ENCODE measurements around the gene JUNB.
A peak's percentile ranks its signal among the peaks of the same experiment; 100 is the strongest.

Gene JUNB

DNA sequence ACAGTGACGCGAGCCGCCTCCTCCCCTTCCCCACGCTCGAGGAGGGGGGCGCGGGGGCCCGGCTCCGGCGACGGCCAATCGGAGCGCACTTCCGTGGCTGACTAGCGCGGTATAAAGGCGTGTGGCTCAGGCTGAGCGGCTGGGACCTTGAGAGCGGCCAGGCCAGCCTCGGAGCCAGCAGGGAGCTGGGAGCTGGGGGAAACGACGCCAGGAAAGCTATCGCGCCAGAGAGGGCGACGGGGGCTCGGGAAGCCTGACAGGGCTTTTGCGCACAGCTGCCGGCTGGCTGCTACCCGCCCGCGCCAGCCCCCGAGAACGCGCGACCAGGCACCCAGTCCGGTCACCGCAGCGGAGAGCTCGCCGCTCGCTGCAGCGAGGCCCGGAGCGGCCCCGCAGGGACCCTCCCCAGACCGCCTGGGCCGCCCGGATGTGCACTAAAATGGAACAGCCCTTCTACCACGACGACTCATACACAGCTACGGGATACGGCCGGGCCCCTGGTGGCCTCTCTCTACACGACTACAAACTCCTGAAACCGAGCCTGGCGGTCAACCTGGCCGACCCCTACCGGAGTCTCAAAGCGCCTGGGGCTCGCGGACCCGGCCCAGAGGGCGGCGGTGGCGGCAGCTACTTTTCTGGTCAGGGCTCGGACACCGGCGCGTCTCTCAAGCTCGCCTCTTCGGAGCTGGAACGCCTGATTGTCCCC lies at the start of gene JUNB:
Gene JUNB, plus strand, starts transcription at position 142 of the 706 bp plus-strand sequence. Its CDS starts 286 bp downstream, at position 428.
- DNase-seq (ENCODE audit: extremely low read depth in 1 of 2, low read depth in 1 of 2) = peak; percentile 93 to 94

- DNase-seq (ENCODE audit: extremely low read depth in 1 of 2, low read depth in 1 of 2) = no peak
Observed at GRCh38 chr19:12745166-12745897, 46.0 kb upstream of the JUNB start.

DNA sequence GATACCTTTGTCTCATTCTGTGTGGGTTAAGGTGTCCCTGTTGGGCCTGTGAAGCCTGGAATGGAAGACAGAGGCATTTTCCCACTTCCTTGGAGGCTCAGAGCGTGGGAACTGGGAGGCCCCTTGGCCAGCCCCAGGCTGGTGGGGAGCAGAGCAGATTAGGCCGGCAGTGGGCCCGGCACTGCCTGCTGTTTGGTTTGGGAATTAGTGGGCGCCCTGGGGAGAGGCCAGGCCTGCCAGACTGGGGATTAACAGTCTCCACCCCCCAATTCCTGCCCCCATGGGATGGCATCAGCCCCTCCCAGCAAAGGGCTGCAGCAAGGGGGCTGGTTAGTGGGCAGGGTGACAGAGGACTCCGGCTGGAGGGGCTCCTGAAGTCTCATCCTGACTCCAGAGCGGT lies 42.8 kb upstream of the JUNB start:
- DNase-seq (ENCODE audit: extremely low read depth in 1 of 2, low read depth in 1 of 2) = no peak

- no peak for DNase-seq (ENCODE audit: extremely low read depth in 1 of 2, low read depth in 1 of 2)
Observed at GRCh38 chr19:12749938-12750521, 41.3 kb upstream of the JUNB start.

GRCh38 chr19:12750851-12751250 lies 40.4 kb upstream of the JUNB start:
- DNase-seq (ENCODE audit: extremely low read depth in 1 of 2, low read depth in 1 of 2) = no peak

DNA sequence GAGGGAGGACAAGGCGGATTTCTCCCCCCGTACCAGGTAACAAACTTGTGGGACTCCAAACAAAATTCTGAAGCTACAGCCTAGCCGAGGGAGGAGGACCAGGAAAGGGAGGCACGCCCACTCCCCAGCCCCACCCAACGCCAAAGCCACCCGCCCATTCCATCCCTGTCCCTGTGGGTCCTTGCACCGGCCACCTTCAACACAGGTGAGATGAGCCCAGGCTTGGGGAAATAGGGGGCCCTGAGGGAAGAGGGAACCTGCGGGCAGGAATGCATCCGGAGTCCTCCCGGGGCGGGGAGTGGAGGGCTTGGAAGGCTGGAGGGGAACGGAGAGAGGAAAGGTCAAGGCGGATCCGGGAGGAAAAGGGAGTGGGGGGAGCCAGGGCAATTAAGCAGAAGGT lies 39.7 kb upstream of the JUNB start, which contains the start of gene BEST2:
Gene BEST2, plus strand, starts transcription at position 157 of the 400 bp plus-strand sequence. CDS start 802 bp downstream, outside the sequence.
- no peak for DNase-seq (ENCODE audit: extremely low read depth in 1 of 2, low read depth in 1 of 2)

GRCh38 chr19:12752056-12752781 lies 39.1 kb upstream of the JUNB start:
- DNase-seq (ENCODE audit: extremely low read depth in 1 of 2, low read depth in 1 of 2) = no peak

- DNase-seq (ENCODE audit: extremely low read depth in 1 of 2, low read depth in 1 of 2) = no peak
Observed at GRCh38 chr19:12754465-12755196, 36.7 kb upstream of the JUNB start.

- no peak for DNase-seq (ENCODE audit: extremely low read depth in 1 of 2, low read depth in 1 of 2)
Observed at GRCh38 chr19:12756150-12756883, 35.0 kb upstream of the JUNB start.

DNA sequence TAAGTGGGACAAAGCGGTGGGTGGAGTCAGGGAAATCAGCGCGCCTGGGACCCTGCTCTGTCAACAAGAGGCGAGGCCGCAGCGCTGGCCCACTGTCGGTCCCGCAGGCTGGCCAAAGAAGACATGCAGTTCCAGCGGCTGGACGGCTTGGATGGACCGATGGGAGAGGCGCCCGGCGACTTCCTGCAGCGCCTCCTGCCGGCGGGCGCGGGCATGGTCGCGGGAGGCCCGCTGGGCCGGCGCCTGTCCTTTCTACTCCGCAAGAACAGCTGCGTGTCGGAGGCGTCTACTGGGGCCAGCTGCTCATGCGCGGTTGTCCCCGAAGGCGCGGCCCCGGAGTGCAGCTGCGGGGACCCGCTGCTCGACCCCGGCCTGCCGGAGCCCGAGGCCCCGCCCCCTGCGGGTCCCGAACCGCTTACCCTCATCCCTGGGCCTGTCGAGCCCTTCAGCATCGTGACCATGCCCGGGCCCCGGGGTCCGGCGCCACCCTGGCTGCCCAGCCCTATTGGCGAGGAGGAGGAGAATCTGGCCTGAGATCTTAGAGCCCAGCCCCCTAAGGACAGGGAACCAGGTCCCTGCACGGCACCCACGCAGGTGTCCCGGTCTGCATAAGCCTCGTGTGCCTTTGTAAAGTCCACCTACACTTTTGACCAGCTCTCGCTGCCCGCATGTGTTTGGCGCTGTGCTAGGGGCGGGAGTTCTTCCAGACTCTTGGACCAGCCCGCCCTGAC lies 33.6 kb upstream of the JUNB start:
- DNase-seq (ENCODE audit: extremely low read depth in 1 of 2, low read depth in 1 of 2) = peak in 1 of 2 donors; percentile 47

DNA sequence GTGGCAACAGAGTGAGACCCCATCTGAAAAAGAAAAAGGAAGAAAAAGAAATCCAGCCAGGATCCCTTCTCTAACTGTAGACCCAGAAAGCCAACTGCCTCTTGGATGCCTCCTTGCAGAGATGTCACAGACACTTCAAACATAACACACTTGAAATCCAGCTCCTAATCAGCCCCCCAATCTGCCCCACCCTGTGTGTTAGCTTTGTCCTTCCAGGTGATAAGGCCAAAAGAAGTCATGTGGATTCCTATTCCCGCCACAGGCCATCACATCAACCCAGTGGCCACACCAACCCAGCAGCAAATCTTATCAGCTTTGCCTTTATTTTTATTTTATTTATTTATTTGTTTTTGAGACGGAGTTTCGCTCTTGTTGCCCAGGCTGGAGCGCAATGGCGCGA lies 31.6 kb upstream of the JUNB start:
- no peak for DNase-seq (ENCODE audit: extremely low read depth in 1 of 2, low read depth in 1 of 2)

DNA sequence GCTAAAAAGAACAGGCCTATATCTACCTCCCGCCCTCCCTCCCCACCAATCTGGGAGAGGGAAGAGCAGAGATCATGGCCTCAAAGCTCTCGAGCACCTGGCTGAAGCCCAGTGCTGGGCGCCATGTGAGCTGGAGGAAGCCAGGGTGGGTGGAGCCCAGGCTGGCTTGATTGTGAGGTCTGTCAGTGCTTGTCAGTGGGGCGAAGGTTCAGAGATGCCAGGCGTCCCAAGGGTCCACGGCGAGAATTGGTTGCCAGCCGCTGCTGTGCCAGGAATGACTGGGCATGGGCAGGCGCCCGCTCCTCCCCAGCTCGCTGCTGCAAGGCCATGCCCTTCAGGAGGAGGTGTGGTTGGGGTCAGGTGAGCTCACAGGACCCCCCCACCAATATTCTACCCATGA lies 28.2 kb upstream of the JUNB start:
- DNase-seq (ENCODE audit: extremely low read depth in 1 of 2, low read depth in 1 of 2) = no peak

DNA sequence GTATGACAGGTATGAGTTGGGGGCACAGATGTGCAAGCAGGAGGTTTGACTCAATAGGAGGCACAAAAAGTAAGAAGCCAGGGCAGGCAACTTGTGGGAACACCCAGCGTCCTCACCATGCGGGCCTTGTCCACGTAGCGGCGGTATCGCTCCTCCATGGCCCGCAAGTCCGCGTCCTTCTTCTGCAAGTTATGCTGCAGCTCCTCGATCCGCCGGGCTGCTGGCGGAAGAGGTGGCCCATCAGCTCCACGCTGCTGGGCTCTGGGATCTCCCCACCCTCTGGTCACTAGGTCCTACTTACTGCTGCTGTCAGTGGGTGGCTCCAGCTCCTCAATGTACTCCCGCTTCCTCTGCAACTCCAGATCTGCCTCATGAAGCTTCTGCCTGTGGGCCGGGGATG lies 26.6 kb upstream of the JUNB start:
- no peak for DNase-seq (ENCODE audit: extremely low read depth in 1 of 2, low read depth in 1 of 2)

- DNase-seq (ENCODE audit: extremely low read depth in 1 of 2, low read depth in 1 of 2) = peak; percentile 50 to 60
Observed at GRCh38 chr19:12766051-12766521, 25.2 kb upstream of the JUNB start.

GRCh38 chr19:12767150-12767549 lies 24.1 kb upstream of the JUNB start:
- no peak for DNase-seq (ENCODE audit: extremely low read depth in 1 of 2, low read depth in 1 of 2)

DNA sequence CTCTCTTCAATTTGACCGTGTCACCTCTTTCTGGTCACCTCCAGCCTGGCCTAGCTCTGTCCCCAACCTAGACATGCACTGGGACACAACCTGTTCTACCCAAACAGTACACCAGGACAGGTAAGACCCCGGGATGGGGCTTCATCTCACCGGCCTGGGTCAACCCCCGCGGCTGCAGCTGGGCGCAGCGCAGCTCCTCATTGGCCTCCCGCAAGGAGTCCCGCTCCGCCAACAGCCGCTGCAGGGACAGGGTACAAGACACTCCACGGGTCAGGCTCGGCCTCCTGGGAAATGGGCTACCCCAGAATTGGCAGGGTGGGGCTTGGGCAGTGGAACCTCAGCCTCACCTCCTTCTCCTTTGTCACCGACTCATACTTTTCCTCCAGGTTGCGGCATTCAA lies 23.6 kb upstream of the JUNB start:
- DNase-seq (ENCODE audit: extremely low read depth in 1 of 2, low read depth in 1 of 2) = no peak

- no peak for DNase-seq (ENCODE audit: extremely low read depth in 1 of 2, low read depth in 1 of 2)
Observed at GRCh38 chr19:12769689-12770088, 21.6 kb upstream of the JUNB start.

GRCh38 chr19:12770922-12771321 lies 20.4 kb upstream of the JUNB start:
- no peak for DNase-seq (ENCODE audit: extremely low read depth in 1 of 2, low read depth in 1 of 2)

- no peak for DNase-seq (ENCODE audit: extremely low read depth in 1 of 2, low read depth in 1 of 2)
Observed at GRCh38 chr19:12772323-12772722, 19.0 kb upstream of the JUNB start.

Measured in stimulated activated CD8-positive, alpha-beta memory T cell treated with anti-CD3 and anti-CD28 coated beads, Interleukin-7, amount 100 ng/mL, for 48 hours (primary cell).